GM12873 (cell line): ENCODE results near the gene RIMBP2.

Source experiments
- CTCF ChIP-seq: IDR thresholded peaks from 2 replicates; pipeline ENCODE4 v1.5.1; 2012; ENCODE audit warnings: low read depth, mild to moderate bottlenecking, moderate library complexity, low read length, control low read depth; ENCODE audit not compliant: insufficient read depth; ENCODE audit errors: missing control alignments

The RIMBP2 gene

GRCh38 chr12:130737731-130738130 is 21.6 kb upstream of the RIMBP2 start:
- TF ChIP-seq CTCF, result no peak

GRCh38 chr12:130729344-130729743 is 13.2 kb upstream of the RIMBP2 start:
- no peak for TF ChIP-seq CTCF

- no peak for TF ChIP-seq CTCF
These were observed 12.3 kb upstream of the RIMBP2 start for GRCh38 chr12:130728158-130729058.

- no peak for TF ChIP-seq CTCF
These were observed 3.3 kb upstream of the RIMBP2 start for GRCh38 chr12:130719263-130719859.

- TF ChIP-seq CTCF, result no peak
These were observed 1.7 kb upstream of the RIMBP2 start for GRCh38 chr12:130717752-130718151.

GRCh38 chr12:130716969-130717366 is 869 bp upstream of the RIMBP2 start:
- no peak for TF ChIP-seq CTCF

- TF ChIP-seq CTCF, result no peak
These were observed 725 bp downstream of the RIMBP2 start for GRCh38 chr12:130715150-130715997.
